GM18526 (cell line): ENCODE results near the gene EPHB4.

Experiments used
- POLR2A ChIP-seq: IDR thresholded peaks from 3 replicates; pipeline ENCODE4 v1.6.1; 2011; ENCODE audit not compliant: insufficient read length; ENCODE audit errors: extremely low read depth

Gene EPHB4

GRCh38 chr7:100827330-100828226 lies at the start of gene EPHB4:
EPHB4 (minus strand) TSS chr7:100827523; CDS start chr7:100827030, 493 bp downstream.
- no peak for TF ChIP-seq POLR2A

- no peak for TF ChIP-seq POLR2A
These were observed 48.0 kb upstream of the EPHB4 start for GRCh38 chr7:100875356-100875751.

- peak; percentile 92 for TF ChIP-seq POLR2A
These were observed 47.4 kb upstream of the EPHB4 start, which contains the start of gene SRRT for GRCh38 chr7:100874577-100875355. SRRT (plus strand) TSS chr7:100875103; CDS start chr7:100875591, 488 bp downstream.

- no peak for TF ChIP-seq POLR2A
These were observed 46.9 kb upstream of the EPHB4 start for GRCh38 chr7:100874300-100874576.

GRCh38 chr7:100873599-100874299 lies 46.4 kb upstream of the EPHB4 start:
- TF ChIP-seq POLR2A = no peak

- TF ChIP-seq POLR2A = no peak
These were observed 40.6 kb upstream of the EPHB4 start for GRCh38 chr7:100867776-100868485.

GRCh38 chr7:100867040-100867775 lies 39.9 kb upstream of the EPHB4 start, which contains the start of gene TRIP6:
TRIP6 (plus strand) TSS chr7:100867387; CDS start chr7:100867498, 111 bp downstream.
- peak; percentile 48 for TF ChIP-seq POLR2A

GRCh38 chr7:100866729-100867039 lies 39.4 kb upstream of the EPHB4 start:
- TF ChIP-seq POLR2A = no peak

- TF ChIP-seq POLR2A = no peak
These were observed 38.8 kb upstream of the EPHB4 start for GRCh38 chr7:100865938-100866728.

- no peak for TF ChIP-seq POLR2A
These were observed 38.1 kb upstream of the EPHB4 start for GRCh38 chr7:100865372-100865911.

- no peak for TF ChIP-seq POLR2A
These were observed 37.0 kb upstream of the EPHB4 start for GRCh38 chr7:100864263-100864845.

GRCh38 chr7:100863406-100863950 lies 36.2 kb upstream of the EPHB4 start:
- TF ChIP-seq POLR2A = no peak

- no peak for TF ChIP-seq POLR2A
These were observed 34.3 kb upstream of the EPHB4 start for GRCh38 chr7:100861616-100861985.
